GM12878 (cell line): ENCODE results near the gene DIP2C. TPM values are rescaled to one million over a fixed set of nuclear protein-coding genes. Genes with fewer than 3 reads are reported as not detected.

Experiments
- ATAC-seq: fragments of 200-7000 bp; cut with Tn5 transposase; 3 replicates; pipeline ENCODE4 v1.9.1; 2020; ENCODE audit warnings: mild to moderate bottlenecking, moderate library complexity
- BruUV-seq: library from RNA; stranded (reverse); fragments of 400-500 nt; replicated peaks from 2 replicates; lab custom pipeline; 2021; lab: Mats Ljungman, UMichigan
- CTCF ChIA-PET: fragments of 300-600 bp; sonication (Branson Sonifier 250); formaldehyde crosslinking; extraction: SDS; loops from one replicate; lab custom pipeline; 2021; ENCODE audit warnings: inconsistent platforms; lab: Yijun Ruan, JAX
- POLR2A ChIA-PET: fragments of 350-600 bp; formaldehyde crosslinking; extraction: SDS; loops from one replicate; lab custom pipeline; 2021; ENCODE audit warnings: inconsistent platforms; lab: Charles Lee
- RAD21 ChIA-PET: fragments of 300-600 bp; sonication (Branson Sonifier 250); formaldehyde crosslinking; loops from one replicate; lab custom pipeline; 2023; ENCODE audit warnings: antibody characterized with exemption; ENCODE audit not compliant: unreplicated experiment; lab: Charles Lee
- SMC1A ChIA-PET: fragments of 300-600 bp; sonication (Branson Sonifier 250); formaldehyde crosslinking; loops from one replicate; lab custom pipeline; 2023; ENCODE audit not compliant: unreplicated experiment, uncharacterized antibody; lab: Charles Lee
- DNase-seq: peaks from one replicate; pipeline ENCODE4 v3.0.0-alpha.2; 2011; ENCODE audit warnings: low read depth, low spot score
- FAIRE-seq: peaks from 3 replicates; lab custom pipeline; 2011; peaks lifted over from hg19 to GRCh38; lab: Jason Lieb, UNC
- H2AFZ ChIP-seq: 2 replicates; pipeline ENCODE4 v1.6.0; 2011; ENCODE audit warnings: low read depth, low read length, control low read depth; ENCODE audit not compliant: control insufficient read depth
- H3K27ac ChIP-seq: 2 replicates; pipeline ENCODE4 v1.5.1; 2011; ENCODE audit warnings: control low read depth; ENCODE audit not compliant: control insufficient read depth, insufficient read depth
- H3K27me3 ChIP-seq, 2 experiments: replicated peaks in 1 of 2; 2 replicates each; pipeline versions ENCODE4 v1.6.0 to v1.6.1; 2011; ENCODE audit warnings: low read length in 1 of 2; ENCODE audit not compliant: control insufficient read depth in 2 of 2, insufficient read depth in 2 of 2
- H3K36me3 ChIP-seq, 2 experiments: 2 replicates each; pipeline ENCODE4 v1.5.1; 2011; ENCODE audit warnings: low read length in 1 of 2; ENCODE audit not compliant: control insufficient read depth in 2 of 2, insufficient read depth in 2 of 2
- H3K4me1 ChIP-seq: 2 replicates; pipeline ENCODE4 v1.6.1; 2011; ENCODE audit warnings: mild to moderate bottlenecking, low read length, moderate library complexity, mixed read lengths; ENCODE audit not compliant: control insufficient read depth, insufficient read depth
- H3K4me2 ChIP-seq: 2 replicates; pipeline ENCODE4 v1.6.0; 2011; ENCODE audit warnings: control low read depth; ENCODE audit not compliant: control insufficient read depth, insufficient read depth
- H3K4me3 ChIP-seq: fragments of 200-600 bp; sonication (generic); 2 replicates; pipeline ENCODE4 v1.5.1; 2016
- H3K79me2 ChIP-seq: 2 replicates; pipeline ENCODE4 v1.6.0; 2011; ENCODE audit warnings: low read length; ENCODE audit not compliant: control insufficient read depth, insufficient read depth
- H3K9ac ChIP-seq: 2 replicates; pipeline ENCODE4 v1.8.0; 2011; ENCODE audit warnings: low read length, control low read depth, mixed read lengths; ENCODE audit not compliant: control insufficient read depth, insufficient read depth
- H3K9me3 ChIP-seq: replicated peaks from 3 replicates; pipeline ENCODE4 v1.5.1; 2011; ENCODE audit warnings: mild to moderate bottlenecking, low read length; ENCODE audit not compliant: control insufficient read depth, insufficient read depth
- H4K20me1 ChIP-seq: 2 replicates; pipeline ENCODE4 v1.6.0; 2011; ENCODE audit not compliant: control insufficient read depth, insufficient read depth
- ASH2L ChIP-seq: fragments of 300-600, 200-600 bp; sonication (generic); IDR thresholded peaks from 2 replicates; pipeline ENCODE4 v1.6.1; 2017; ENCODE audit warnings: low read depth, mild to moderate bottlenecking, borderline replicate concordance
- CBX5 ChIP-seq: sonication (generic); IDR thresholded peaks from 2 replicates; pipeline ENCODE4 v1.6.1; 2016; ENCODE audit warnings: low read depth, moderate library complexity, mild to moderate bottlenecking, inconsistent platforms
- ELK1 ChIP-seq: IDR thresholded peaks from 2 replicates; pipeline ENCODE4 v1.6.1; 2012; ENCODE audit warnings: low read depth, low read length, improper control_type of control experiment
- EZH2 ChIP-seq: IDR thresholded peaks from 2 replicates; pipeline ENCODE4 v1.6.1; 2012; ENCODE audit warnings: low read depth, mild to moderate bottlenecking, control low read depth, inconsistent platforms, low read length, borderline replicate concordance; ENCODE audit not compliant: control insufficient read depth
- FOXK2 ChIP-seq: fragments of 450-650 bp; IDR thresholded peaks from 2 replicates; pipeline ENCODE4 v1.6.1; 2017; ENCODE audit warnings: mild to moderate bottlenecking, moderate library complexity
- HDAC6 ChIP-seq: fragments of 200-600 bp; sonication (generic); IDR thresholded peaks from one replicate; pipeline ENCODE4 v1.8.0; 2017; ENCODE audit warnings: antibody characterized with exemption; ENCODE audit not compliant: unreplicated experiment
- HSF1 ChIP-seq: fragments of 150-350 bp; IDR thresholded peaks from 2 replicates; pipeline ENCODE4 v1.6.1; 2014; ENCODE audit warnings: mild to moderate bottlenecking, low read depth, low read length
- KAT2A ChIP-seq: conservative IDR thresholded peaks from 2 replicates; pipeline ENCODE4 v1.6.1; 2011; ENCODE audit warnings: low read depth, low read length; ENCODE audit not compliant: control insufficient read depth
- MYB ChIP-seq: fragments of 150-350 bp; IDR thresholded peaks from 2 replicates; pipeline ENCODE4 v1.6.1; 2014; ENCODE audit warnings: mild to moderate bottlenecking, low read depth, low read length, borderline replicate concordance
- NFYA ChIP-seq: IDR thresholded peaks from 2 replicates; pipeline ENCODE4 v1.6.1; 2011; ENCODE audit warnings: low read depth, mild to moderate bottlenecking, low read length, improper control_type of control experiment, borderline replicate concordance
- POLR2AphosphoS5 ChIP-seq: IDR thresholded peaks from 2 replicates; pipeline ENCODE4 v1.6.1; 2011; ENCODE audit warnings: mild to moderate bottlenecking, low read length, inconsistent platforms
- RUNX3 ChIP-seq: IDR thresholded peaks from 2 replicates; pipeline ENCODE4 v1.6.1; 2012; ENCODE audit warnings: low read length, inconsistent platforms
- SREBF1 ChIP-seq: IDR thresholded peaks from 2 replicates; pipeline ENCODE4 v1.6.1; 2012; ENCODE audit warnings: mild to moderate bottlenecking, low read length
- STAT1 ChIP-seq: fragments of 450-650 bp; conservative IDR thresholded peaks from 2 replicates; pipeline ENCODE4 v1.6.1; 2014; ENCODE audit warnings: antibody characterized with exemption, mild to moderate bottlenecking
- YBX1 ChIP-seq: fragments of 450-650 bp; IDR thresholded peaks from 2 replicates; pipeline ENCODE4 v1.6.1; 2016; ENCODE audit warnings: antibody characterized with exemption
- ZBTB4 ChIP-seq: fragments of 450-650 bp; formaldehyde crosslinking; IDR thresholded peaks from 2 replicates; pipeline ENCODE4 v1.4.0; 2022; ENCODE audit warnings: mild to moderate bottlenecking, moderate library complexity
- ZNF274 ChIP-seq: IDR thresholded peaks from one replicate; pipeline ENCODE4 v1.8.0; 2011; ENCODE audit not compliant: insufficient read length, insufficient read depth
- ZNF622 ChIP-seq: fragments of 450-650 bp; IDR thresholded peaks from 2 replicates; pipeline ENCODE4 v1.6.1; 2017; ENCODE audit warnings: mild to moderate bottlenecking, inconsistent platforms
- WGBS: methylation state at CpG from one replicate; pipeline ENCODE4 v1.1.6; 2016; ENCODE audit warnings: low lambda C conversion rate; ENCODE audit not compliant: insufficient replicate concordance, insufficient coverage; ENCODE audit errors: missing lambda C conversion rate; 5-methylcytosine and 5-hydroxymethylcytosine counted together
- in situ Hi-C: fragments of 300-500 bp; cut with MboI; formaldehyde crosslinking; loops from 9 replicates; pipeline ENCODE4 v1.14.3; 2018; ENCODE audit warnings: mixed read lengths
- intact Hi-C: fragments of 100-400 bp; cut with micrococcal nuclease; formaldehyde crosslinking; loops from one replicate; pipeline ENCODE4 v1.14.2; 2022; ENCODE audit not compliant: unreplicated experiment
- polyA plus RNA-seq, 11 experiments: library from polyadenylated mRNA; depleted of rRNA in 4 of 11; unstranded in 6 of 11; stranded (reverse) in 5 of 11; fragments of >200 nt; fragmentation: Nextera tagmentation in 4 of 11; fragmentation: Illumina TruSeq in 1 of 11; extraction: Ambion mirVana in 4 of 11; extraction: Trizol in 1 of 11; gene quantifications; 1 replicate in 1 of 11; 2 replicates in 10 of 11; pipeline versions ENCODE4 v1.2.1 to v1.2.3, GENCODE V29; 2011 to 2016; ENCODE audit warnings: inconsistent platforms in 2 of 11, missing spikeins in 2 of 11, low read depth in 1 of 11
- total RNA-seq, 4 experiments: library from RNA; depleted of rRNA in 3 of 4; stranded (reverse); fragments of >200 nt in 3 of 4; fragmentation: Illumina TruSeq in 1 of 4; extraction: Trizol in 1 of 4; gene quantifications; 2 replicates each; pipeline versions ENCODE4 v1.2.1 to v1.2.3, GENCODE V29; 2013 to 2021

DIP2C gene
- total and polyA plus RNA-seq, 10 of the 15 experiments (the other 5 are each of a cell fraction or from before 2014, with no cell fraction given), result 0.01 to 0.10 (median 0.06) TPM

DNA sequence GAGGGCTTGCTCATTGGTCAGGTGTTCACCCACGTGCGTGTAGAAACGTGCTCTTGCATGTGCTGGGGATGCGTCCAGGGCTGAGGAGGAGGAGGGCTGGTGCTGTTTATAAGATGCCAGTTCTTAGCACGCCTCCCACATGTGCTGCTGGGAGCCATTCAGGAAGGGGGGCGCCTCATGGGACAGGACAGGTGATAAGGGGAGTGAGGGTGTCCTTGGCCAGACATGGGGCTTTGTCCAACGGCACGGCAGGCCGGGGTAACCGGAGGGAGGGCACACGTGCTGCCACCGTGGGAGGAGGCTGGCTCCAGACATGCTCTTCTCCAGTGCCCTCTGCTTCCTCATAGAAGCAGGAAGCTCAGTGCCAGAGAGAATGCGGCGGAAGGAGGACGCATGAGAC, 404.3 kb downstream of the DIP2C start:
- no peaks in the 10 kb centered on the region for H4K20me1 ChIP-seq
- no TSS peak for BruUV-seq
- peaks cover 22% of the 10 kb centered on the region for H3K4me1 ChIP-seq
- H3K4me3 ChIP-seq, result no peak overlapping the region
- H3K27me3 ChIP-seq, result no peaks in the 10 kb centered on the region
- H3K4me2 ChIP-seq, result no peak overlapping the region
- ATAC-seq (no peak), DNase-seq (no peak), FAIRE-seq (no peak)
- no peaks in the 10 kb centered on the region for H3K9me3 ChIP-seq
- no peak overlapping the region for H2AFZ ChIP-seq
- TF ChIP-seq KAT2A (no peak), HSF1 (no peak), ZNF622 (no peak), ELK1 (no peak), SREBF1 (no peak), FOXK2 (no peak), ASH2L (no peak), NFYA (no peak), STAT1 (no peak), RUNX3 (no peak), EZH2 (no peak), ZBTB4 (CRISPR knock-in tag) (no peak), CBX5 (no peak), POLR2AphosphoS5 (no peak), ZNF274 (no peak), MYB (no peak), HDAC6 (no peak), YBX1 (no peak)
- H3K27ac ChIP-seq, result no peak overlapping the region
- ChIA-PET SMC1A (interaction anchor here (0.6 kb wide), 1 partner anchor 56 kb away, joined by 3 read pairs; no protein-coding TSS in a partner anchor), POLR2A (no interaction called here), CTCF (no interaction called here), RAD21 (no interaction called here)
- no peaks in the 10 kb centered on the region for H3K36me3 ChIP-seq
- in situ Hi-C loops (no loop called here), intact Hi-C loops (no loop called here)
- 91% methylated on average over 15 of the region's 15 CpGs for WGBS
- H3K79me2 ChIP-seq, result no peaks in the 10 kb centered on the region
- H3K9ac ChIP-seq, result no peak overlapping the region
